Ureter (tissue), 1 donor: ENCODE results near the gene IQGAP3. TPM values are rescaled to one million over a fixed set of nuclear protein-coding genes. Genes with fewer than 3 reads are reported as not detected.
A peak's percentile ranks its signal among the peaks of the same experiment; 100 is the strongest.

ENCODE experiments used
- DNase-seq: peaks from one replicate; pipeline ENCODE4 v3.0.0-alpha.2; 2020; ENCODE audit warnings: low spot score
- total RNA-seq: library from RNA; stranded (reverse); gene quantifications from one replicate; pipeline ENCODE4 v1.2.4, GENCODE V29; 2023
- donor health status: DM: yes; HTN: yes; CAD: no.

Gene IQGAP3
- total RNA-seq, 1 donor from 2014 or later: 0.68 TPM

- DNase-seq: no peak
These were observed 32.5 kb downstream of the IQGAP3 start for GRCh38 chr1:156539818-156540355.

- no peak for DNase-seq
These were observed 33.5 kb downstream of the IQGAP3 start for GRCh38 chr1:156538711-156539440.

- DNase-seq: no peak
These were observed 35.3 kb downstream of the IQGAP3 start for GRCh38 chr1:156537027-156537426.

GRCh38 chr1:156534424-156535060, 37.8 kb downstream of the IQGAP3 start:
- DNase-seq: no peak

- DNase-seq: no peak
These were observed 38.7 kb downstream of the IQGAP3 start for GRCh38 chr1:156533568-156534220.

GRCh38 chr1:156532374-156532773, 40.0 kb downstream of the IQGAP3 start:
- DNase-seq: no peak

GRCh38 chr1:156530006-156530405, 42.4 kb downstream of the IQGAP3 start:
- DNase-seq: no peak

- DNase-seq: no peak
These were observed 43.4 kb downstream of the IQGAP3 start for GRCh38 chr1:156528875-156529425.

- DNase-seq: no peak
These were observed 44.1 kb downstream of the IQGAP3 start for GRCh38 chr1:156528231-156528630.

- no peak for DNase-seq
These were observed 44.8 kb downstream of the IQGAP3 start for GRCh38 chr1:156527584-156527983.

- DNase-seq: no peak
These were observed 46.4 kb downstream of the IQGAP3 start for GRCh38 chr1:156525856-156526489.

- no peak for DNase-seq
These were observed 47.3 kb downstream of the IQGAP3 start for GRCh38 chr1:156525071-156525501.

- DNase-seq: no peak
These were observed 47.9 kb downstream of the IQGAP3 start for GRCh38 chr1:156524481-156524869.

GRCh38 chr1:156523801-156524480, 48.4 kb downstream of the IQGAP3 start:
- no peak for DNase-seq

GRCh38 chr1:156522443-156522970, 49.9 kb downstream of the IQGAP3 start:
- no peak for DNase-seq

- DNase-seq: no peak
These were observed 54.6 kb downstream of the IQGAP3 start for GRCh38 chr1:156517748-156518147.

- DNase-seq: no peak
These were observed 55.5 kb downstream of the IQGAP3 start for GRCh38 chr1:156516821-156517220.

- no peak for DNase-seq
These were observed 56.4 kb downstream of the IQGAP3 start for GRCh38 chr1:156515956-156516355.

GRCh38 chr1:156513185-156513584, 59.2 kb downstream of the IQGAP3 start:
- DNase-seq: no peak

GRCh38 chr1:156511644-156512043, 60.7 kb downstream of the IQGAP3 start:
- no peak for DNase-seq

- DNase-seq: peak; percentile 91
These were observed 61.7 kb downstream of the IQGAP3 start for GRCh38 chr1:156510709-156511108.
